ENCODE data around the gene GID8. TPM values are rescaled to one million over a fixed set of nuclear protein-coding genes. Genes with fewer than 3 reads are reported as not detected.

Gene GID8
- total RNA-seq (2022) = 64.3 and 64.6 TPM in 2 replicates
- Bru-seq, nascent RNA = percentile 92 among the genes with signal in this experiment
- BruChase-seq, experiment 1, labeled RNA remaining after a 6-hour chase = percentile 98 among the genes with signal in this experiment
- BruChase-seq, experiment 2, labeled RNA remaining after a 2-hour chase = percentile 98 among the genes with signal in this experiment
- long read RNA-seq, full-length matches to known transcripts = 31 of 49 reads
- long read RNA-seq, partial matches to known transcripts = 8 of 49 reads
- long read RNA-seq, other reads (novel, unspliced or antisense) = 10 of 49 reads

GRCh38 chr20:62938105-62938888 lies at the start of gene GID8:
GID8 (plus strand) TSS chr20:62938147; CDS start chr20:62941503, 3,356 bp downstream.
- peaks cover 49% of the 10 kb centered on the region for H3K36me3 Mint-ChIP-seq (ENCODE audit: insufficient read depth, unreplicated experiment)
- intact Hi-C loops (cut with micrococcal nuclease; ENCODE audit: unreplicated experiment) = no loop called here
- peak; percentile 61 for DNase-seq

GRCh38 chr20:62888406-62888805 lies 49.5 kb upstream of the GID8 start:
- H3K9me3 Mint-ChIP-seq (ENCODE audit: low read depth, unreplicated experiment) = no peaks in the 10 kb centered on the region
- intact Hi-C loops (cut with micrococcal nuclease; ENCODE audit: unreplicated experiment) = no loop called here
- H3K27me3 Mint-ChIP-seq (ENCODE audit: unreplicated experiment) = no peaks in the 10 kb centered on the region
- no peak overlapping the region for H3K27ac Mint-ChIP-seq (ENCODE audit: unreplicated experiment)
- no peaks in the 10 kb centered on the region for H3K4me1 Mint-ChIP-seq (ENCODE audit: low read depth, unreplicated experiment)
- DNase-seq = no peak
- no peak overlapping the region for H3K4me3 Mint-ChIP-seq (ENCODE audit: low read depth, unreplicated experiment)
- TF ChIP-seq CTCF (IDR thresholded peaks at IDR 0.05; ENCODE audit: unreplicated experiment) = no peak
- no TSS peak for BruUV-seq (replicated peaks)
- H3K36me3 Mint-ChIP-seq (ENCODE audit: insufficient read depth, unreplicated experiment) = peaks cover 74% of the 10 kb centered on the region
- CTCF ChIA-PET = interaction anchor here (1.2 kb wide), 1 partner anchor 9 kb away, joined by 3 read pairs; no protein-coding TSS in a partner anchor

More at GRCh38 chr20:62938105-62938888, at the start of gene GID8:
- TF ChIP-seq CTCF (IDR thresholded peaks at IDR 0.05; ENCODE audit: unreplicated experiment) = no peak
- Mint-ChIP-seq H3K9me3 (ENCODE audit: low read depth, unreplicated experiment) (no peaks in the 10 kb centered on the region), H3K27me3 (ENCODE audit: unreplicated experiment) (no peaks in the 10 kb centered on the region), H3K4me3 (ENCODE audit: low read depth, unreplicated experiment) (no peak within 1 kb of the TSS), H3K27ac (ENCODE audit: unreplicated experiment) (peak within 1 kb of the TSS; percentile 81), H3K4me1 (ENCODE audit: low read depth, unreplicated experiment) (peaks cover 11% of the 10 kb centered on the region)
- BruUV-seq (replicated peaks) = no TSS peak
- CTCF ChIA-PET = interaction anchor here (0.8 to 1.7 kb wide), 5 partner anchors 11 to 1100 kb away, joined by 4 to 7 read pairs (median 4); partner anchors contain the start of gene SLC17A9

- CTCF ChIA-PET = no interaction called here
- no peak for DNase-seq
- Mint-ChIP-seq H3K4me1 (ENCODE audit: low read depth, unreplicated experiment) (no peaks in the 10 kb centered on the region), H3K36me3 (ENCODE audit: insufficient read depth, unreplicated experiment) (peaks cover 79% of the 10 kb centered on the region), H3K27ac (ENCODE audit: unreplicated experiment) (no peak overlapping the region), H3K27me3 (ENCODE audit: unreplicated experiment) (no peaks in the 10 kb centered on the region), H3K4me3 (ENCODE audit: low read depth, unreplicated experiment) (no peak overlapping the region), H3K9me3 (ENCODE audit: low read depth, unreplicated experiment) (no peaks in the 10 kb centered on the region)
- no peak for TF ChIP-seq CTCF (IDR thresholded peaks at IDR 0.05; ENCODE audit: unreplicated experiment)
- intact Hi-C loops (cut with micrococcal nuclease; ENCODE audit: unreplicated experiment) = no loop called here
- no TSS peak for BruUV-seq (replicated peaks)
Measured at GRCh38 chr20:62888910-62889309, 49.0 kb upstream of the GID8 start.

GRCh38 chr20:62889411-62889810 lies 48.5 kb upstream of the GID8 start:
- intact Hi-C loops (cut with micrococcal nuclease; ENCODE audit: unreplicated experiment) = no loop called here
- CTCF ChIA-PET = no interaction called here
- BruUV-seq (replicated peaks) = no TSS peak
- Mint-ChIP-seq H3K27me3 (ENCODE audit: unreplicated experiment) (no peaks in the 10 kb centered on the region), H3K27ac (ENCODE audit: unreplicated experiment) (no peak overlapping the region), H3K36me3 (ENCODE audit: insufficient read depth, unreplicated experiment) (peaks cover 83% of the 10 kb centered on the region), H3K4me1 (ENCODE audit: low read depth, unreplicated experiment) (no peaks in the 10 kb centered on the region), H3K4me3 (ENCODE audit: low read depth, unreplicated experiment) (no peak overlapping the region), H3K9me3 (ENCODE audit: low read depth, unreplicated experiment) (no peaks in the 10 kb centered on the region)
- TF ChIP-seq CTCF (IDR thresholded peaks at IDR 0.05; ENCODE audit: unreplicated experiment) = no peak
- no peak for DNase-seq

Data from Calu3 (cell line).